Stimulated activated CD4-positive, alpha-beta T cell treated with anti-CD3 and anti-CD28 coated beads, Interleukin-1b, Interleukin-23, amount 100 ng/mL, for 48 hours (primary cell): ENCODE measurements around the gene DIS3L2.
"Not testable (repeated sequence)": the region's sequence is repeated elsewhere in the genome, so short reads cannot be mapped to it uniquely, and the experiment has no call there.

Experiments used
- DNase-seq: peaks from one replicate; pipeline ENCODE4 v3.0.0-alpha.2; 2020

Gene DIS3L2

GRCh38 chr2:232381204-232382031, 419.9 kb downstream of the DIS3L2 start:
- DNase-seq, result peak; percentile 20

- DNase-seq, result no peak
These were observed 421.1 kb downstream of the DIS3L2 start for GRCh38 chr2:232382331-232383225.

GRCh38 chr2:232384466-232384865, 423.0 kb downstream of the DIS3L2 start:
- no peak for DNase-seq

- DNase-seq, result not testable (repeated sequence)
These were observed 423.5 kb downstream of the DIS3L2 start for GRCh38 chr2:232385058-232385457.

GRCh38 chr2:232385660-232386489, 424.4 kb downstream of the DIS3L2 start:
- no peak for DNase-seq

GRCh38 chr2:232386490-232386739, 424.9 kb downstream of the DIS3L2 start:
- no peak for DNase-seq
